Endothelial cell (in vitro differentiated cells): ENCODE results near the gene YARS2. TPM values are rescaled to one million over a fixed set of nuclear protein-coding genes. Genes with fewer than 3 reads are reported as not detected.

ENCODE experiments used
- DNase-seq: peaks from one replicate; pipeline ENCODE4 v3.0.0; 2021; ENCODE audit warnings: low spot score
- H3K27ac Mint-ChIP-seq: one replicate; pipeline ENCODE4 v1.8.0; 2021; ENCODE audit warnings: mixed read lengths, inconsistent platforms; ENCODE audit not compliant: unreplicated experiment
- H3K27me3 Mint-ChIP-seq: one replicate; pipeline ENCODE4 v1.8.0; 2021; ENCODE audit warnings: mild to moderate bottlenecking, moderate library complexity, mixed read lengths, inconsistent platforms; ENCODE audit not compliant: unreplicated experiment
- H3K36me3 Mint-ChIP-seq: one replicate; pipeline ENCODE4 v1.8.0; 2021; ENCODE audit warnings: mild to moderate bottlenecking, low read depth, mixed read lengths, inconsistent platforms; ENCODE audit not compliant: unreplicated experiment
- H3K4me1 Mint-ChIP-seq: one replicate; pipeline ENCODE4 v1.8.0; 2021; ENCODE audit warnings: mild to moderate bottlenecking, mixed read lengths, inconsistent platforms; ENCODE audit not compliant: unreplicated experiment
- H3K4me3 Mint-ChIP-seq: one replicate; pipeline ENCODE4 v1.8.0; 2021; ENCODE audit warnings: mild to moderate bottlenecking, mixed read lengths, inconsistent platforms; ENCODE audit not compliant: unreplicated experiment
- H3K9me3 Mint-ChIP-seq: one replicate; pipeline ENCODE4 v1.8.0; 2021; ENCODE audit warnings: mixed read lengths, inconsistent platforms; ENCODE audit not compliant: unreplicated experiment
- total RNA-seq: library from RNA; stranded (reverse); fragmentation: NEBNext Ultra II Directional; extraction: Animal tissue kit (Norgen Biotek cat#: 25700); gene quantifications from one replicate; pipeline ENCODE4 v1.2.1, GENCODE V29; 2021; ENCODE audit not compliant: unreplicated experiment
- TF ChIP-seq, protein P1 (sequence below): fragments of 200-600 bp; sonication (generic); IDR thresholded peaks from one replicate; pipeline ENCODE4 v1.5.0; 2021; ENCODE audit warnings: antibody characterized with exemption; ENCODE audit not compliant: unreplicated experiment

YARS2 gene
- total RNA-seq, 1 donor from 2014 or later = 29.0 TPM

DNA sequence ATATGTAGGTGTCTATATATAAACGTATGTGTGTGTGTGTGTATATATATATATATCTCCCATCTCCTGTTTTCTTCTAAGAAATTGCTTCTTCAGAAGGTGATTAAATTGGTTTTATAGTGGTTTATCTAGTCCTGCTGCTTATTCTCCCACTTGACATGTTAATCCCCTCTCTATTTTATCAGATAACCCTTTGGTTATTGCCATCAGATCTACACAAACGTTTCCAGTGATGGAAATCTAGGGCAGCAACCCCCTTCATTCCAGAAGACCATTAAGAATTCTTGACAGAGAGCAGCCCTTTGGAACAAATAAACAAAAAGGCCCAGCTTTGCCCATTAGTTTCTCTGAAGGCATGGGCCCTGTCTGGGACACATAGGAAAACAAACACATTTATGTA lies 34.2 kb upstream of the YARS2 start:
- Mint-ChIP-seq H3K4me3 (no peak overlapping the region), H3K9me3 (no peaks in the 10 kb centered on the region), H3K27me3 (peaks cover 4% of the 10 kb centered on the region), H3K36me3 (peaks cover 3% of the 10 kb centered on the region), H3K27ac (no peak overlapping the region), H3K4me1 (no peaks in the 10 kb centered on the region)
- no peak for DNase-seq
- TF ChIP-seq, protein P1, sequence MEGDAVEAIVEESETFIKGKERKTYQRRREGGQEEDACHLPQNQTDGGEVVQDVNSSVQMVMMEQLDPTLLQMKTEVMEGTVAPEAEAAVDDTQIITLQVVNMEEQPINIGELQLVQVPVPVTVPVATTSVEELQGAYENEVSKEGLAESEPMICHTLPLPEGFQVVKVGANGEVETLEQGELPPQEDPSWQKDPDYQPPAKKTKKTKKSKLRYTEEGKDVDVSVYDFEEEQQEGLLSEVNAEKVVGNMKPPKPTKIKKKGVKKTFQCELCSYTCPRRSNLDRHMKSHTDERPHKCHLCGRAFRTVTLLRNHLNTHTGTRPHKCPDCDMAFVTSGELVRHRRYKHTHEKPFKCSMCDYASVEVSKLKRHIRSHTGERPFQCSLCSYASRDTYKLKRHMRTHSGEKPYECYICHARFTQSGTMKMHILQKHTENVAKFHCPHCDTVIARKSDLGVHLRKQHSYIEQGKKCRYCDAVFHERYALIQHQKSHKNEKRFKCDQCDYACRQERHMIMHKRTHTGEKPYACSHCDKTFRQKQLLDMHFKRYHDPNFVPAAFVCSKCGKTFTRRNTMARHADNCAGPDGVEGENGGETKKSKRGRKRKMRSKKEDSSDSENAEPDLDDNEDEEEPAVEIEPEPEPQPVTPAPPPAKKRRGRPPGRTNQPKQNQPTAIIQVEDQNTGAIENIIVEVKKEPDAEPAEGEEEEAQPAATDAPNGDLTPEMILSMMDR = no peak

DNA sequence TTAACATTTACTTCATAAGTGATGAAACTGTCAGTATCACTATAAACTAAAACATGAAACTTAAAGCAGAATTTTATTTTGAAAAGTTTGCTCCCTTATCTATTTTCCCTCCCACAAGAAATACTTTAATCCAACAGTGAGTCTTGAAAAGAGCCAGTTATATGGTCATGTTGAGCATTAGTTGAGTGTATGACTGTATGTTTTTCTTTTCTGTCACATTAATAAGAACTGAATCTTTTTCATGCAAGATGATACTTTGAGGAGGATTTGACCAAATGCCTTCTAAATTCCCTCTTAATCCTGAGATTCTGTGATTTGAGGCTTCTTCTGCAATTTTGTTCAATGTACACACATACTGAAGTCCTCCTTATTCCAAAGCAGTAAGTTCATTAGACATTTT lies 33.7 kb upstream of the YARS2 start:
- no peak overlapping the region for H3K27ac Mint-ChIP-seq
- peaks cover 3% of the 10 kb centered on the region for H3K36me3 Mint-ChIP-seq
- TF ChIP-seq, protein P1 = no peak
- peaks cover 4% of the 10 kb centered on the region for H3K27me3 Mint-ChIP-seq
- H3K9me3 Mint-ChIP-seq = no peaks in the 10 kb centered on the region
- DNase-seq = no peak
- H3K4me3 Mint-ChIP-seq = no peak overlapping the region
- no peaks in the 10 kb centered on the region for H3K4me1 Mint-ChIP-seq

DNA sequence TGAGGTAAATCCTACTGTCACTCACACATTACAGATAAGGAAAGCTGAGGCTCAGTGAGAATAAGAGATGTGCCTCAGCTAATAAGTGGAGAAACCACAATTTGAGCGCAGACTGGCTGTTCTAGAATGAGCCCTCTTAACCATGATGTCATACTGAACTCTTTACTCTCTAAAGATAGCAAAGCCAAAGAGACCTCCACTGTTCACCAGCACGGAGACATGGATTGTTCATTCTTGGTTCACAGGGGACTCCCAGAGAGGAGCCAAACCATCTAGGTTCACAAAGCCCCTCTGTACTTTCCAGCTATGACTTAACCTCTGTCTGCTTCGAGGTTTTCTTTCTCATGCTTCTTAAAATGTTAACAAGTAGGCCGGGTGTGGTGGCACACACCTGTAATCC lies 32.7 kb upstream of the YARS2 start:
- Mint-ChIP-seq H3K4me1 (no peaks in the 10 kb centered on the region), H3K4me3 (no peak overlapping the region), H3K36me3 (peaks cover 3% of the 10 kb centered on the region), H3K27me3 (peaks cover 4% of the 10 kb centered on the region), H3K27ac (no peak overlapping the region), H3K9me3 (no peaks in the 10 kb centered on the region)
- DNase-seq = no peak
- TF ChIP-seq, protein P1 = no peak

DNA sequence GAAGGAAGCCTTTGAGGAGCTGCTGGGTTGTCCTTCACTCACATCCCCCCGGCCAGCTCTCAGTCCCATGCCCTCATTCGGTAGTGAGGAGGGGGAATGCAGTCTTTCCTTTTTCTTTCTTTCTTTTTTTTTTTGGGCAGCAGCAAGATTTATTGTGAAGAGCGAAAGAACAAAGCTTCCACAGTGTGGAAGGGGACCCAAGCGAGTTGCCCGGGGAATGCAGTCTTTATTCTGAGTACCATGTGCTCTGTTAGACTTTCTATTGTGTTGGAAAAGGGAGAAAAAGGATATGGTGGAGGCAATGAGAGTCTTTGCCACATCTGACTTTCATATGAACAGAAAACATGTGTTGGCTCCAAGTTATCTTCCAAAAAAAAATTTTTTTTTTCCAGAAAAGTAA lies 29.9 kb upstream of the YARS2 start:
- H3K27me3 Mint-ChIP-seq = peaks cover 3% of the 10 kb centered on the region
- TF ChIP-seq, protein P1 = no peak
- no peak overlapping the region for H3K27ac Mint-ChIP-seq
- DNase-seq = no peak
- H3K4me3 Mint-ChIP-seq = no peak overlapping the region
- H3K36me3 Mint-ChIP-seq = peaks cover 3% of the 10 kb centered on the region
- H3K4me1 Mint-ChIP-seq = peaks cover 5% of the 10 kb centered on the region
- H3K9me3 Mint-ChIP-seq = no peaks in the 10 kb centered on the region

DNA sequence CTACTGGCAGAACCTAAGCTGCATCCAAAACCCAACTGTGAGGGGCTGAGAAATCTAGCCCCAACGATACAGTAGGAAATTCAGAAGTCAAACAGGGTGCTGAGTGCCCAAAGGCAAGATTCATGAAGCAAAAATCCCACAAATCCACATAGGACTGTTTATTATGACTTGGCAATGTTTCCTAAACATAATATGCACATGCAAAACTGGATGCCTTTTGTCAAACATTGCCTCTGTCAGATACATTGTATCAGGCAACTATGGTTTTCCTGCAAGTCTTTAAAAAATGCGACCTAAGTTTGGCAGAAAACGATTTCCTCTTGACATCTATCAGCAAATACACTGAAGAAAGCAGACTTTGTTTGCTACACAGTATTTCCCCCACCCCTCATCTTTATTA lies 27.3 kb upstream of the YARS2 start:
- peaks cover 4% of the 10 kb centered on the region for H3K27me3 Mint-ChIP-seq
- peaks cover 3% of the 10 kb centered on the region for H3K36me3 Mint-ChIP-seq
- no peak overlapping the region for H3K4me3 Mint-ChIP-seq
- H3K9me3 Mint-ChIP-seq = no peaks in the 10 kb centered on the region
- TF ChIP-seq, protein P1 = no peak
- peaks cover 14% of the 10 kb centered on the region for H3K4me1 Mint-ChIP-seq
- DNase-seq = no peak
- H3K27ac Mint-ChIP-seq = no peak overlapping the region
